ENCODE data around the gene IL21R. TPM values are rescaled to one million over a fixed set of nuclear protein-coding genes. Genes with fewer than 3 reads are reported as not detected.
"Not testable (repeated sequence)": the region's sequence is repeated elsewhere in the genome, so short reads cannot be mapped to it uniquely, and the experiment has no call there.

IL21R gene
- total RNA-seq, 1 donor from 2014 or later, result under 0.01 TPM

DNA sequence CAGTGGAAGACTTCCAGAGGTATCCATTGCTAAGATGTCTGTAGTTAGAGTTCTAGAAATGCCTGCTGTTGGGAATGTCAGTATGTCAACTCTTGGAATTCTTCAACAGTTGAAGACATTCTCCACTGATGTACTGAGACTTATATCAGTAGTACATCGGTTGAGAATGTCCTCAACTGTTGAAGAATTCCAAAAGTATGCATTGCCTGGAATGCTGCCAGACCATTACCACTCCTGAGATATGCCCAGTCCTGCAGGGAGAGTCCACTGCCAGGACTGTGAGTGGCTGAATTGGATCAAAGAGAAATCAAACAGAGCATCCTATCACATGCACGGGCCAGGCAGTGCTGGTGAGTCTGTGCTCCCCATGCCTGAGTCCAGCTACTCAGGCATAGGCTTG lies 42.0 kb downstream of the IL21R start:
- DNase-seq (ENCODE audit: low read depth), result peak; percentile 25

DNA sequence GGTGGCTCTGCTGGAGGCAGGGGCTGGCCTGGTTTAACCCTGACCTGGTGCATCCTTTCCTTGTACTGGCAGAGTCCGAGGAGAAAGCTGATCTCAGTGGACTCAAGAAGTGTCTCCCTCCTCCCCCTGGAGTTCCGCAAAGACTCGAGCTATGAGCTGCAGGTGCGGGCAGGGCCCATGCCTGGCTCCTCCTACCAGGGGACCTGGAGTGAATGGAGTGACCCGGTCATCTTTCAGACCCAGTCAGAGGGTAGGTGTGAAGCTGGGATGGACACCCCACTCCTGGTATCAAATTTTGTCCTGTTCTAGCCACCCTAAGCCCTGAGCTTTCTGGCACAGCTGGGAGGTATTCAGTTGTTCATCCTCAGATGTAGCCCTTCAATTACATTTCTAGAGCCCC lies 42.5 kb downstream of the IL21R start:
- DNase-seq (ENCODE audit: low read depth), result no peak

DNA sequence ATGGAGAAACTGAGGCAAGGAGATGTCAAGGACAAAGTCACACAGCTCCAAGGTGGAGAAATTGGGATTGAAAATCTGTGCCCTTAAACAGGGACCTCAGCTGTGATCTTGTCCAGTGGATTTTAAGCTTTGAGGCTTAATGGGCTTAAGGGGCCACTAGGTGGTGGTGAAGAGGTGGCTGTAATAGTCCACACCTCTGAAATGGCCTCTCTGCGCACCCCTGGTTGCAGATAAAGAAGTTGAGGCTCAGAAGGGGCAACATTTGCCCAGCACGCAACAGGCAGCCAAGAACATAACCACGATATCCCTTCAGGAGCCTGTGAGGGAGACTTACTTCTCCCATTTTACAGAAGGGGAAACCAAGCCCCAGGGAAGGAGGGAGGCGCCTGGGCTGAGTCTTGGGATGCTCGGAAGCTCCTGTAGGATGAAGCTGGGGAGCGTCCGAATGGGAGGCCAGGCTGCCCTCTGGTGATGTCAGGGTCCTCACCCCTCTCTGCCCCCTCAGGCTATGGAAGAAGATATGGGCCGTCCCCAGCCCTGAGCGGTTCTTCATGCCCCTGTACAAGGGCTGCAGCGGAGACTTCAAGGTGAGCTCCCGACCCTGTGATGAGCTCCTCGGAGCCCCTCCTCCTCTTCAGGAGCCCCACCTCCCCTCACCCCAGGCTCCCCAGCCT lies 43.7 kb downstream of the IL21R start:
- no peak for DNase-seq (ENCODE audit: low read depth)

DNA sequence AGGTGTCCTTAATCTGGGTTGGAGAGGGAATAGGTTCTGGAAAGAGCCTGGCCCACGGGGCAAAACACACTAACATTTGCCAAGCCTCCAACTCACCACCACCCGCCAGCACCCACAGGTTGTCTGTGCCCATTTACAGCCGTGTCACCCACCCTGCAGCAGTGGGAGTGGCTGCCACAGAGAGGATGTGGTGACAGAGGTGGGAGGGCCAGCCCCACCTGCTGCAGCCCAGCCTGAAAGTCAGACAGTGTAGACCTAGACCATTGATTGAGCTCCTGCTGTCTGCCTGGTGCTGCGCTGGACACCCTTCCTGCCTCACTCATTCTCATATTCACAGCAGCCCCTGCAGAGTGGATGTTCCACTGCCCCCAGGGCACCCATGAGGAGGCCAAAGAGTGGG lies 44.7 kb downstream of the IL21R start:
- no peak for DNase-seq (ENCODE audit: low read depth)

DNA sequence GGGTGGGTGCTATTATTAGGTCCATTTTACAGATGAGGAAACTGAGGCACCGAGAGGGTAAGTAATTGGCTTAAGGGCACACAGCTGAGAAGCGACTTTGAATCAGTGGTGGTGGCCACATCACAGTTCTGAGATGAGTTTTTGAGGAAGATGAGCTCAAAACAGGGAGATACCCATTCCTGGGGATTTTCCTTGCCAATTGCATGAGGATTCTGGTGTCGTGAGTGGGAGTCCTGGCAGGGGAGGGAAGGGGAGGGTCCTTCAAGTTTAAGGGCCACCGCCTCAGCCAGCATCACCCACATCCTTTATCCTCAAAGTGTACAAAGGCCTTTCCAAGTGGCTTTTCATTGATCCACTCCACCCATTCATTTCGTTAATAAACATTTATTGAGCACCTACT lies 45.3 kb downstream of the IL21R start:
- no peak for DNase-seq (ENCODE audit: low read depth)

DNA sequence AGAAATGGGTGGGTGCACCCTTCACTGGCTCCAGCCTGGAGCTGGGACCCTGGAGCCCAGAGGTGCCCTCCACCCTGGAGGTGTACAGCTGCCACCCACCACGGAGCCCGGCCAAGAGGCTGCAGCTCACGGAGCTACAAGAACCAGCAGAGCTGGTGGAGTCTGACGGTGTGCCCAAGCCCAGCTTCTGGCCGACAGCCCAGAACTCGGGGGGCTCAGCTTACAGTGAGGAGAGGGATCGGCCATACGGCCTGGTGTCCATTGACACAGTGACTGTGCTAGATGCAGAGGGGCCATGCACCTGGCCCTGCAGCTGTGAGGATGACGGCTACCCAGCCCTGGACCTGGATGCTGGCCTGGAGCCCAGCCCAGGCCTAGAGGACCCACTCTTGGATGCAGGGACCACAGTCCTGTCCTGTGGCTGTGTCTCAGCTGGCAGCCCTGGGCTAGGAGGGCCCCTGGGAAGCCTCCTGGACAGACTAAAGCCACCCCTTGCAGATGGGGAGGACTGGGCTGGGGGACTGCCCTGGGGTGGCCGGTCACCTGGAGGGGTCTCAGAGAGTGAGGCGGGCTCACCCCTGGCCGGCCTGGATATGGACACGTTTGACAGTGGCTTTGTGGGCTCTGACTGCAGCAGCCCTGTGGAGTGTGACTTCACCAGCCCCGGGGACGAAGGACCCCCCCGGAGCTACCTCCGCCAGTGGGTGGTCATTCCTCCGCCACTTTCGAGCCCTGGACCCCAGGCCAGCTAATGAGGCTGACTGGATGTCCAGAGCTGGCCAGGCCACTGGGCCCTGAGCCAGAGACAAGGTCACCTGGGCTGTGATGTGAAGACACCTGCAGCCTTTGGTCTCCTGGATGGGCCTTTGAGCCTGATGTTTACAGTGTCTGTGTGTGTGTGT lies 46.8 kb downstream of the IL21R start:
- no peak for DNase-seq (ENCODE audit: low read depth)

DNA sequence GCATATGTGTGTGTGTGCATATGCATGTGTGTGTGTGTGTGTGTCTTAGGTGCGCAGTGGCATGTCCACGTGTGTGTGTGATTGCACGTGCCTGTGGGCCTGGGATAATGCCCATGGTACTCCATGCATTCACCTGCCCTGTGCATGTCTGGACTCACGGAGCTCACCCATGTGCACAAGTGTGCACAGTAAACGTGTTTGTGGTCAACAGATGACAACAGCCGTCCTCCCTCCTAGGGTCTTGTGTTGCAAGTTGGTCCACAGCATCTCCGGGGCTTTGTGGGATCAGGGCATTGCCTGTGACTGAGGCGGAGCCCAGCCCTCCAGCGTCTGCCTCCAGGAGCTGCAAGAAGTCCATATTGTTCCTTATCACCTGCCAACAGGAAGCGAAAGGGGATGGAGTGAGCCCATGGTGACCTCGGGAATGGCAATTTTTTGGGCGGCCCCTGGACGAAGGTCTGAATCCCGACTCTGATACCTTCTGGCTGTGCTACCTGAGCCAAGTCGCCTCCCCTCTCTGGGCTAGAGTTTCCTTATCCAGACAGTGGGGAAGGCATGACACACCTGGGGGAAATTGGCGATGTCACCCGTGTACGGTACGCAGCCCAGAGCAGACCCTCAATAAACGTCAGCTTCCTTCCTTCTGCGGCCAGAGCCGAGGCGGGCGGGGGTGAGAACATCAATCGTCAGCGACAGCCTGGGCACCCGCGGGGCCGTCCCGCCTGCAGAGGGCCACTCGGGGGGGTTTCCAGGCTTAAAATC lies 47.6 kb downstream of the IL21R start:
- no peak for DNase-seq (ENCODE audit: low read depth)

DNA sequence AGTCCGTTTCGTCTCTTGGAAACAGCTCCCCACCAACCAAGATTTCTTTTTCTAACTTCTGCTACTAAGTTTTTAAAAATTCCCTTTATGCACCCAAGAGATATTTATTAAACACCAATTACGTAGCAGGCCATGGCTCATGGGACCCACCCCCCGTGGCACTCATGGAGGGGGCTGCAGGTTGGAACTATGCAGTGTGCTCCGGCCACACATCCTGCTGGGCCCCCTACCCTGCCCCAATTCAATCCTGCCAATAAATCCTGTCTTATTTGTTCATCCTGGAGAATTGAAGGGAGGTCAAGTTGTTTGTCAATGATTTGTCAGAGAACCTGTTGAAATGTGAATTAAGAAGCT lies 48.2 kb downstream of the IL21R start:
- DNase-seq (ENCODE audit: low read depth), result no peak

DNA sequence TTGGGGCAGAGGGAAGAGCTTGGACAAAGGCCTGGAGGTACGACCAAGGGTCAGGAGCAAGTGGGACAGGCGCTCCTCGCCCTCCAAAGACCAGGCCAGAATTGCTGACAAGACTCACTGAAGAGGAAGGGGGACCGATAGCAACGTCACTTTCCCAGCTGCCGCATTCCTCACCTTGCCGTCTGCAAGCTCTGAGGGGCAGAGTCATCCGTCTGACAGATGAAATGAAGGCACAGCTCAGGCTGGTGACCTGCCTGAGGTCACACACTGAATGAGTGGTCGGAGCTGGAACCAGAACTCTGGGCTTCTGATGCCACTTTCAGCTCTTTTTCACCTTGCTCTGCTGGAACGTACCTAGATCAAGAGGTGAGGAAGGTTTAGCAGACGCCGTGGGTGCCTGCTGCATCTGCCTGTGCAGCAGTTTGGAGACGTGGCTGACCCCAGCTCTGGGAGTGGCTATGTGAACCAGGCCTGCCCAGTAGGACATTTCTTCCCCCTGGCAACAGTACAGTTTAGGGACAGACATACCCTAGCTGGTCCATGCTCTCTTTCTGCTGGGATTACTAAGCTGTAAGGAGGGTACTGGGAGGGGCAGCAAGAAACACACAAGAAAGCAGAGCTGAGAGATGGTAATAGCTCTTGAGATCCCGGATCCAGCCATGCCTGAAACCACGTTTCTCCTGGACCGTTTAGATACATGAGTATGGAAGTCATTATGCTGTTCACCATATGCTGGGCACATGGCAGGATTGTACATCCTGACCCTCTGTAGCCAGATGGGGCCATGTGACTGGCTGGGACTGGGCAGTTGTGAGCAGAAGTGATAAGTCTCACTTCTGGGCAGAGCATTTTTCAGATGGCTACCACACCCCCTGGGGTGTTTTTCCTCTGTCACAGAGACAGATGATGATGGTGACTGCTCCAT lies 50.9 kb downstream of the IL21R start:
- no peak for DNase-seq (ENCODE audit: low read depth)

DNA sequence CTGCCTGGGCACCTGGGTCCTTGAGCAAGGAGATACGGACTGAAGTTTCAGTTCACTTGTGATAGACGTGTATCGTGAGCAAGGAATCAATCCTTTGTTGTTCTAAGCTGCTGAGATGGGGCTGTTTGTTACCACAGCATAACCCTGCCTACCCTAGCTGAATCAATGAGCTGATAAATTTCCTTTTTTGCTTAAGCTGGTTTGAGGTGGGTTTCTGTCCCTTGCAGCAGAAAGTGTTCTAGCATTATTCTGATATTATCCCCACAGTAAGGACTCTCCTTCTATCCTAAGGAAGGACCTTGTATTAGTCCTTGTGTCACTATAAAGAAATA lies 51.5 kb downstream of the IL21R start:
- DNase-seq (ENCODE audit: low read depth), result no peak

DNA sequence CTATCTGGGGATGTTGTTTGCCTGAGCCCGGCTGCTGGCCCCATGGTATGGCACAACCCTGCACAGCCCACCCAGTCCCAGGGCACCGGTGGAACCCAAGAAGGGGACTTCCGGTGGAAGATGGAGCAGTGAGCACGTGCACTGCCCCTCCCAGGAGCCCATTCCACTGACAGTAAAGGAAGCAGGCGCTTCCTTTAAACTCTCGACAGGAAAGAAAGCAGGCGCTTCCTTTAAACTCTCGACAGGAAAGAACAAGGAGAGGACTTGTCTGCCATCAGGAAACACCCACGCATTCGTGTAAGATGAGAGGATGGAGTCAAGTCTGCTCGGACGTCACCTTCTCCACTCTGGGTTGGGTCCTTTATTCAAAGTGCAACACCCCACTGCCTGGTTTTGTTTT lies 53.7 kb downstream of the IL21R start:
- no peak for DNase-seq (ENCODE audit: low read depth)

DNA sequence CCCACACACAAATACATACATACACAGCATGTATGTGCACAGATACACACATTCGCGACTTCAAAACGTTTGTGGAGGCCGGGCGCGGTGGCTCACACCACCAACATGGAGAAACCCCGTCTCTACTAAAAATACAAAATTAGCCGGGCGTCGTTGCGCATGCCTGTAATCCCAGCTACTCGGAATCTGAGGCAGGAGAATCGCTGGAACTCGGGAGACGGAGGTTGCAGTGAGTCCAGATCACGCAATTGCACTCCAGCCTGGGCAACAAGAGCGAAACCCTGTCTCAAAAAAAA lies 55.6 kb downstream of the IL21R start:
- DNase-seq (ENCODE audit: low read depth), result not testable (repeated sequence)

DNA sequence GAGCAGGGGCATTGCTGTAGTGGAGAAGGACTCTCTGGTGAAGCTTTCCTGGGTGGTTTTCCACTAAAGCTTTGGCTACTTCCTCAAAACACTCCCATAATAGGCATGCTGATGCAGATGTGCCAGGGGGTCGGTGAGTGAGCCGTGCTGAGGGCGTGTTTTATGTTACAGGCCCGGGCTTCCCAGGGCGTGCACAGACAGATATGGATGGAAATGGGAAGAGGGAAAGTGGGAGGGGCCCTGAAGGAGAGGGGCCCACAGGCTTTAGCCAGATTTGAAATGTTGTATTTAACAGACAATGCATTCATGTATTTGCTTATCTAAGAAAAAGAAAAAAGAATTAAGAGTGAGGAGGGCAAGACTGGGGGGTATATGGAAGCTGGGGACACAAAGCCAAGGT lies 56.3 kb downstream of the IL21R start:
- DNase-seq (ENCODE audit: low read depth), result no peak

DNA sequence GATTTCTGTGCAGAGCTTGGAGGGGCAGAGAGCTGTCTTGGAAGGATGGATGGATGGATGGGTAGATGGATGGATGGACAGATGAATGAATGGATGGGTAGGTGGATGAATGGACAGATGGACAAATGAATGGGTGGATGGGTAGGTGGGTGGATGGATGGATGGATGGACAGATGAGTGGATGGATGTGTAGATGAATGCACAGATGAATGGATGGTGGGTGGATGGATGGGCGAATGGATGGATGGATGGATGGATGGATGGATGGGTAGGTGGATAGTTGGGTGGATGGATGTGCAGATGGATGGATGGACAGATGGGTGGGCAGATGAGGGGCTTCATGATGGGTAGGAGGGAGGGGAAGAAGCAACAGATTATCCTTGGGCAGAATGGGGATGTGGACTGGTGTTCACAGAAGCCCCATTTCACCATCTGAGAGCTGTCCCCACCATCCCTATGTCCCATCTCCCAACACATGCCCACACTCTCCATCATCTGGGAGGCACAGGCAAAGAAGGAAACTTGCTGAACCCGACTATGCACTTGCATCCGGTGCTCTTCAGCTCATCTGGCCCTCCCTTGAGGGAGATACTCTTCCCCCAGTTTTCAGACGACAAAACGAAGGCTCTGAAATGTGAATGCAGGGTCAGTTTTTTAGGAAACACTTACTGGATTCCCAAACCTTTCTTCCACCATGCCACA lies 57.2 kb downstream of the IL21R start:
- no peak for DNase-seq (ENCODE audit: low read depth)

DNA sequence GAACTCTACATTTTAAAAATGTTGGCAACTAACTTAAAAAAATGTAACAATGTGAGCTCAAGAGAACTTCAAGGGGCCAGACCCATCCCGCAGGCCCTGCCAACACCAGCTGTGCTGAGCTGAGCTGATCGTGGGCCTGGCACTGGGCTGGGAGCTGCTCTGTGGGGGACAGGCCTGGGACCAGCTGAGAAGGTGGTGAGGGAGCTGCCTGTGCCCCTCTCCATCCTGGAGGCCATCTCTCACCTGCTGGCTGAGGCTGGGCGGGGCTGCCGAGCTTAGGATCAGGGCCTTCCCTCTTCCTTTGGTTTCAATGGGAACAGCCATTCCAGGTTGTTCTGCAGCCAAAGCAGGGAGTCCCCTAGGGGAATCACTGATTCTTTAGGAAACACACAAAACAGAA lies 58.2 kb downstream of the IL21R start:
- no peak for DNase-seq (ENCODE audit: low read depth)

DNA sequence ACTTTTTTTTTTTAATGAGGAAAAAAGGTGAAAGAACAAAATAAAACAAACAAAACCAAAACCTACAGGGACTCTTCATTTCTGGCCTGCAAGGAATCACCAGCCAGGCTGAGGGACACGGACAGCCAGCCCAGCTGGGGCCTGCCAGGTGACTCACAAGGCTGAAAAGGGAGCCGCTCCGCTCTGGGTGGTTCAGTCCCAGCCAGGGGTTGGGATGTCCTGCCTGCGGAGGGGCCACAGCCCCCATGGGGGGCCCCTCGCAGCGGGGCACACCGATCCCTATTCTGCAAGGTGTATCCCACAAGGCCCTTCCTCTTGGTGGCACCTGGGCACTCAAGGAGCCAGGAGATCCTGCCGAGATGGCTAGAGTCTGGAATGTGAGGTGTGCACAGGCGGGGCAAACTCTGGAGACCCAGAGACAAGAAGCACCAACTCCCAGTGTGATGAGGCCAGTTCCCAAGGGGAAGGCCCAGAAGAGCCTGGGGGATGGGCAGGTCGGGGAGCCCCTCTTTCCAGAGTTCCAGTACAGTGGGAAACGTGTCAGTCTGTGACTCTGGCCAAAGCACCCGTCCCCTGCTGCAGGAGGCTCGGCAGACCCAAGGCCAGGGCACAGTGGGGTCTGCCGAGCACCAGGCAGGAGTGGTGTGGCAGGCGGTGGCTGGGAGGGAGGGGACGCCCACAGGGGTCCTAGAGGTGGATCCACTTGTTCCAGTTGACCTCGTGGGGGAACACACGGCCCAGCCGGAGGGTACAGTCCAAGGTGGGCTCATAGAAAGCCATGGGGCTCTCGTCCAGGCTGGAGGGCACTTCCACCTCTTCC lies 58.9 kb downstream of the IL21R start:
- DNase-seq (ENCODE audit: low read depth), result no peak

DNA sequence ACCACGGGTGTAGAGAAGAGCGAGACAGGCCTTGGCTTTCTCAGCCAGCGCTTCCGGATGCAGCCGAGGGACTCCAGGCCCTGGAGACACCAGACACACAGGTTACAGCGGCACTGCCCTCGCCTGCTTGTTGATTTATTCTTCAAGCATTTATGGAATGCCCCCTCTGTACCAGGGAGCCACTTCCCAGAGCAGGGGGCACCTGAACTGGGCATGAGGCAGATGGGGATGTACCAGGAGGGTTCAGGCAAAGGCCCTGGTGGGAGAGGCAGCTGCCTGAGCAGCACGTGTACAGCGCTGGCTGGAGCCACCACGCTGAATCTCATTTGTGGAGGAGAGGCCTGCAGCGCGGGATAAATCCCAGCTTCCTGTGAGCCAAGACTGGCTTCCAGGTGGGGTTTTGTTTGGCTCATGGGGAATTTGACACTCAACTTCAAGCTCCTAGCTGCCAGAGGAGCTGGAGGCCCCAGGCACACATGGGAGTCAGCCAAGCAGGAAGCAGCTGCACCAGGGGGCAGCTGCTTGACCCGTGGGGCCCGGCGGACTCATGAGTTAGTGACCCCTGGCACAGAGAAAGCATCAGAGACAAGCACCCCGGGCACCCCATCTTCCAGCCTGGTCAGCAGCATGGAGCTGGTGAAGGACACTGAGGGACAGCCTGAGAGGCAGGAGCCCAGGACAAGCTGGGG lies 59.7 kb downstream of the IL21R start:
- peak; percentile 38 for DNase-seq (ENCODE audit: low read depth)

DNA sequence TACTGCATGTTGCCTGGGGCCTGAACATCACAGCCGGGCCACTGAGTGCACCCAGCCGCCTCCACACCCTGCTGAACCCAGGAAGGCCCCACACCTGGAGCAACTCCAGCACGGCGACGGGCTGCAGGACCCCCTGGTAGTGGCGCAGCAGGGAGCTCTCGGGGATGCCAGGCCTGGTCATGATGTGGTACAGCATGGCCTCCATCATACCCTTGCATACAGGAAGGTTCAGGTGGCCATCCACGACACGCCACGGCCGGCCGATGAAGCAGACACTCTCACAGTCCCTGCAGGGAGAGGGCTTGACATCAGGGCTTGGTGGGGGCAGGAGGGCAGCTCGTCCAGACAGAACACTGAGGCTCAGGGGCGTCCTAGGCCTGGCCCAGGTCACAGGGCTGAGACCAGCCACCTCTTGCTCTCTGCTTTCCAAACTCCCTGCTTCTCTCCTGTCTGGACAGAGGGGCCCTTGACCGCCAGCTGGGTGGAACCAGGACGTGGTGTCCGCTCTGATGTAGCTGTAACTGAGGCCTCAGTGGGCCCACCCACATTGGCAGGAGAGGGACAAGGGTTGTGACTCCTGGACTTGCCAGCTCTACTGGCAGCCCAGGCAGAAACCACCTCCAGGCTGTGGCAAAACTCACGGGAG lies 60.3 kb downstream of the IL21R start:
- no peak for DNase-seq (ENCODE audit: low read depth)
